Activated CD4-positive, alpha-beta T cell treated with anti-CD3 and anti-CD28 coated beads for 1 hour (primary cell): ENCODE results near the gene GRWD1.

ENCODE experiments used
- DNase-seq: peaks from one replicate; pipeline ENCODE4 v3.0.0-alpha.2; 2020

GRWD1 gene

GRCh38 chr19:48445606-48446481 lies at the start of gene GRWD1:
GRWD1 (plus strand) TSS chr19:48445983; CDS start chr19:48446006, 23 bp downstream.
- peak; percentile 91 for DNase-seq

GRCh38 chr19:48396016-48396823 lies 49.6 kb upstream of the GRWD1 start:
- no peak for DNase-seq

GRCh38 chr19:48396824-48397176 lies 49.0 kb upstream of the GRWD1 start:
- no peak for DNase-seq

GRCh38 chr19:48397263-48398101 lies 48.3 kb upstream of the GRWD1 start:
- DNase-seq, result no peak

- no peak for DNase-seq
Measured at GRCh38 chr19:48398102-48398374, 47.7 kb upstream of the GRWD1 start.

GRCh38 chr19:48398375-48399235 lies 47.2 kb upstream of the GRWD1 start:
- peak; percentile 73 for DNase-seq

GRCh38 chr19:48400018-48400742 lies 45.6 kb upstream of the GRWD1 start:
- DNase-seq, result no peak

DNA sequence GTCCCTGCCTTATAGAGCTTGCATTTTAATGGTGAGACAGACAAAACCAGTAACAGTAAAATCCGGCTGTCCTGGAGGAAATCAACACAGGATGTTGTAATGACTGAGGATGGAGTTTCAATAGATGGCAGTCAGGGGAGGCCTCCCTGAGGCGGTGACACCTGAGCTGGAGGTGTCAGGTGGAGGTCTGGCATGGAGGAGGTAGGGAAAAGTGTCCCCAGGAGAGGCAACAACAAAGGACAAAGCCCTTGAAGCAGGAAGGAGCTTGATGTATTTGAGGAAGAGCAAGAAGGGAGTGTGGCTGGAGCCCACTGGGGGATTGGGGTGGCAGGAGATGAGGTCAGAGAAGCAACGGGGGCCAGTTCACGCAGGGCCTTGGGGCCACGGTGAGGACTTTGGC lies 44.5 kb upstream of the GRWD1 start:
- DNase-seq, result no peak

DNA sequence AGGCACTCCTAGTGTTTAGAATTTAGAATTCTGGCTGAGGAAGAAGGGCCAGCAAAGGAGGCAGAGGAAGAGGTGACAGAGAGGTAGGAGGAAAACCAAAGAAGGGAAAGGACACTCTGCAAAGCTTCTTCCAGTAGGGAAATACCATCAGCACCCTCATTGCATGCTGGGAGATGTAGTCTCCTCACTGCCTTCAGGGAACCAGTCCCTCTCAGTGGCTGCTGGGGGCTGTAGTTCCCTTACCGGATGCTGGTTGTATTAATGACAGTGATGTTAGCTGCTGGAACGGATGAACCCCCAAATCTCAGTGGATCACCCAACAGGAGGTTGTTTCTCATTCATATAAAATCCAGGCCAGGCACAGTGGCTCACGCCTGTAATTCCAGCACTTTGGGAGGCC lies 42.2 kb upstream of the GRWD1 start:
- DNase-seq, result no peak

- no peak for DNase-seq
Measured at GRCh38 chr19:48405010-48405659, 40.6 kb upstream of the GRWD1 start.

DNA sequence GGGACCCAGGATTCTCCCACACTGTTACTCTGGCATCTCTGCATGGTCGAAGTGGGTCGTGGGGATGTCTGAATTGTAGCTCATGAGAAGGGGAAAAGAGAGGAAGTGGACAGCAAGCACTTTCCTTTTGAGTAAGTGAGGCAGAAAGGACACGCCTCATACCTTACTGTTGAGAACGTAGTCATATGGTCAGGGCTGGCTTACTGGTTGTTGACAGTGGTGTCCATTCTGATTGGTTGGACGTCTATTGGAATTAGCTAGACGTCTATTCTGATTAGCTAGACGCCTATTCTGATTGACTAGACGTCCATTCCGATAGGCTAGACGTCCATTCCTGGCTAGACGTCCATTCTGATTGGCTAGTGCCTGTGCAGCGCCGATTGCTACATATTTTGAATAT lies 39.9 kb upstream of the GRWD1 start:
- no peak for DNase-seq

- no peak for DNase-seq
Measured at GRCh38 chr19:48413879-48414587, 31.8 kb upstream of the GRWD1 start.

GRCh38 chr19:48415395-48415794 lies 30.4 kb upstream of the GRWD1 start:
- peak; percentile 45 for DNase-seq

DNA sequence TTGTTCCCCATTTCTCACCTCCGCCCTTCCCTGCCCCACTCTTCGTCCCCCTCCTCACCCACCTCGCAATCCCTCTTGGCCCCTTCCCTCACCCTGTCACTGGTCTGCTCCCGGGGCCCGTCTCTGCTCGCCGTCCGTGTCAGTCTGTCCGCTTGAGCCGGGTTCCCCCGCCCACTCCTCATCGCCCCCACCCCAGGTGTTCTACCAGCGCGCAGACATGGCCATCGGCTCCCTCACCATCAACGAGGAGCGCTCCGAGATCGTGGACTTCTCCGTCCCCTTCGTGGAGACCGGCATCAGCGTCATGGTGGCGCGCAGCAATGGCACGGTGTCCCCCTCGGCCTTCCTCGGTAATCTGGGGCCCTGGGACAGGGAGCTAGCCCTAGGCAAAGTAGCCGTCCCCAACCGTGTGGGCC lies 30.0 kb upstream of the GRWD1 start:
- DNase-seq, result no peak

- DNase-seq, result no peak
Measured at GRCh38 chr19:48417421-48417820, 28.4 kb upstream of the GRWD1 start.

DNA sequence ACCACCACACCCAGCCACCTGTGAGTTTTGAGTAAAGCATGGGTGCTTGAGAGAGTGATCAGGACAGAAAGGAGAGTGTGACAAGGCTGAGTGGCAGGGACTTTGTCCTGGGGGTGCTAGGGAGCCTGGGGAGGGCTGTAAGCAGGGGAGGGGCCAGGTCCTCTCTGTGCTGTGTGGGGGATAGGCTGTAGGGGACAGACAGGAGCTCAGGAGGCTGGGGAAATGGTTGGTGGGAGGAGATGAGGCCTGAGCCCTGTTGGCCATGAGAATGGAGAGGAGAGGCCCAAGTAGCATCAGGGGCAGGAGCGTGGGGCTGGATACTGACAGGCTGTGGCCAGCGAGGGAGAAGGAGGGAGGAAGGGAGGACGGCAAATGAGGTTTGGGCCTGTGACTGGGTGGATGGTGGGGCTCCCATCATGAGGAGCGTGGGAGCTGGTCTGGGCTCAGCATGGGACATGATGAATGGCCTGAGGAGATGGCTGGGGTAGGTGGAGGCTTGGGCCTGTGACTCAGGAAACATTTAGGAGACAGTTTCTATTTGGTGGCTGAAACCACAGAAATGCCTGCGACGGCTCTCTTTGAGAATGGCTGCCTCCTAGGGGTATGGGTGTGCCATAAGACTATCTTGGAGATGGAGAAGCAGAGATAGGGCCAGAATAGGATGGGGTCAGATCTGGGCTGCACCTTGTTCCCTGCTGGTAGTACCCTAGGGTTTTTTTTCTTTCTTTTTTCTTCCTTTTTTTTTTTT lies 27.3 kb upstream of the GRWD1 start:
- DNase-seq, result no peak

DNA sequence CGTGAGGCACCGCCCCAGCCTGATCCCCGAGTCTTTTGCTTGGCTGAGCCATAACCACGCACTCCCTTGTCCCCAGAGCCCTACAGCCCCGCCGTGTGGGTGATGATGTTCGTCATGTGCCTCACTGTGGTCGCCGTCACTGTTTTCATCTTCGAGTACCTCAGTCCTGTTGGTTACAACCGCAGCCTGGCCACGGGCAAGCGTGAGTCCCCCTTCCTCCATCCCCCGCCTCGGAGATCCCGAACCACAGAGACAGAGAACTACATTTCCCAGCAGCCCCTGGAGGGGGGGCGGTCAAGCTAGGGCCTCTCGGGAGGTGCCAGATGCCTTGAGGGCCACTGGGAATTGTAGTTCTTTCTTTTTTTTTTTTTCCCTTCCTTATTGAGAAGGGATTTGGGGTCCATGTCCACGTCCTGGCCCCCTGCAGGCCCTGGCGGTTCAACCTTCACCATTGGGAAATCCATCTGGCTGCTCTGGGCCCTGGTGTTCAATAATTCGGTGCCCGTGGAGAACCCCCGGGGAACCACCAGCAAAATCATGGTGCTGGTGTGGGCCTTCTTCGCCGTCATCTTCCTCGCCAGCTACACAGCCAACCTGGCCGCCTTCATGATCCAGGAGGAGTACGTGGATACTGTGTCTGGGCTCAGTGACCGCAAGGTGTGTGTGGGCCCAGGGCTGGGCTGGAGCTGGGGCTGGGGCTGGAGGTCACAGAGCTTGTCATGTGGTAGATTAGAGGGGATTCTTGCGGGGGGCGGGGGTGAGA lies 26.4 kb upstream of the GRWD1 start:
- peak; percentile 43 for DNase-seq

GRCh38 chr19:48421548-48421947 lies 24.2 kb upstream of the GRWD1 start:
- no peak for DNase-seq

- no peak for DNase-seq
Measured at GRCh38 chr19:48424694-48425219, 21.0 kb upstream of the GRWD1 start.
